ENCODE results near the gene TENM3. TPM values are rescaled to one million over a fixed set of nuclear protein-coding genes. Genes with fewer than 3 reads are reported as not detected.

Gene TENM3
- total RNA-seq, 1 donor from 2014 or later = 124 TPM

DNA sequence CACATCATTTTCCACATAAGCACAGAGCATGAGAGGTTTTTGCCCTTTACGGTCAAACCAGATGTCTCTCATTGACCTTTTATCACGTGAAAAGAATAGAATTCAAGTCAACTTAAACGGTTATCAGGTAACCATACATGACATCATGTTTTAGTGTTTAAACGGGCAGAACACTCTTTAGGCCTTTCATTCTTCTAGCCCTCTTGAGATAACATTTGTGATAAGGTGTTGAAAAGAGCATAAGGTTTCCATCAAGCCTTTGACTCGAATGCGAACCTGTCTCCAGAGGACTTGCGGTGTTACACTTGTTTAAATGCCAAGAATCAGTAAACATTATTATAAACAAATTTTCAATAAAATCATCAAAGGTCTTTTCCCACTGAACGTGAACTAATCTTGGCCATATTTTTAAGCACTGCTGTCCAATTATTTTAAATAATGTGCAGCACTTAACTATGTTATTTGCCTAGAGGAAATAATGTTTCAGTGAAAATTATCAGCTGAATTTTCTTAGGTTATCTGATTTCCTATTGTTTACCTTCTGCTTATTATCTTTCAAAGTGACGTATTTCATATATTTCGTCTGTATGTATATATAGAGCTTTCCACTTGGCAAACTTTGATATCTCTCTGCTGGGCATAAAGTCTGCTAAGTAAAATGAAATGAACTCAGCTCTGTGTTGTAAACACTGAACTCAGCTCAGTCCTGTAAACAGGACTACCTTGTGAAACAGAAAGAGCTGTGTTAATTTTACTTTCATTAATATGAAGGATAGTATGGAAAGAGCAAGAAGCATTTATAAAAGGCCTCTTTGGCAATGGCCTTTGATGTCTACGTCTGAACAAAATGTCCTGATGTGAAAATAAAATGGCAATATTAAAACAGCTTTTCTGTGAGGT lies 33.3 kb downstream of the TENM3 start:
- no peak for DNase-seq
- H3K4me1 Mint-ChIP-seq (ENCODE audit: low read depth, unreplicated experiment) = peaks cover 5% of the 10 kb centered on the region
- no peaks in the 10 kb centered on the region for H3K27me3 Mint-ChIP-seq (ENCODE audit: unreplicated experiment)
- H3K27ac Mint-ChIP-seq (ENCODE audit: unreplicated experiment) = no peak overlapping the region
- peaks cover 4% of the 10 kb centered on the region for H3K36me3 Mint-ChIP-seq (ENCODE audit: unreplicated experiment)
- no peak overlapping the region for H3K4me3 Mint-ChIP-seq (ENCODE audit: unreplicated experiment)
- no peaks in the 10 kb centered on the region for H3K9me3 Mint-ChIP-seq (ENCODE audit: unreplicated experiment)
- TF ChIP-seq, protein P1, sequence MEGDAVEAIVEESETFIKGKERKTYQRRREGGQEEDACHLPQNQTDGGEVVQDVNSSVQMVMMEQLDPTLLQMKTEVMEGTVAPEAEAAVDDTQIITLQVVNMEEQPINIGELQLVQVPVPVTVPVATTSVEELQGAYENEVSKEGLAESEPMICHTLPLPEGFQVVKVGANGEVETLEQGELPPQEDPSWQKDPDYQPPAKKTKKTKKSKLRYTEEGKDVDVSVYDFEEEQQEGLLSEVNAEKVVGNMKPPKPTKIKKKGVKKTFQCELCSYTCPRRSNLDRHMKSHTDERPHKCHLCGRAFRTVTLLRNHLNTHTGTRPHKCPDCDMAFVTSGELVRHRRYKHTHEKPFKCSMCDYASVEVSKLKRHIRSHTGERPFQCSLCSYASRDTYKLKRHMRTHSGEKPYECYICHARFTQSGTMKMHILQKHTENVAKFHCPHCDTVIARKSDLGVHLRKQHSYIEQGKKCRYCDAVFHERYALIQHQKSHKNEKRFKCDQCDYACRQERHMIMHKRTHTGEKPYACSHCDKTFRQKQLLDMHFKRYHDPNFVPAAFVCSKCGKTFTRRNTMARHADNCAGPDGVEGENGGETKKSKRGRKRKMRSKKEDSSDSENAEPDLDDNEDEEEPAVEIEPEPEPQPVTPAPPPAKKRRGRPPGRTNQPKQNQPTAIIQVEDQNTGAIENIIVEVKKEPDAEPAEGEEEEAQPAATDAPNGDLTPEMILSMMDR (IDR thresholded peaks at IDR 0.05; ENCODE audit: partially characterized antibody, unreplicated experiment) = no peak

- H3K36me3 Mint-ChIP-seq (ENCODE audit: unreplicated experiment) = no peaks in the 10 kb centered on the region
Measured at GRCh38 chr4:182277377-182277776, 34.2 kb downstream of the TENM3 start.

DNA sequence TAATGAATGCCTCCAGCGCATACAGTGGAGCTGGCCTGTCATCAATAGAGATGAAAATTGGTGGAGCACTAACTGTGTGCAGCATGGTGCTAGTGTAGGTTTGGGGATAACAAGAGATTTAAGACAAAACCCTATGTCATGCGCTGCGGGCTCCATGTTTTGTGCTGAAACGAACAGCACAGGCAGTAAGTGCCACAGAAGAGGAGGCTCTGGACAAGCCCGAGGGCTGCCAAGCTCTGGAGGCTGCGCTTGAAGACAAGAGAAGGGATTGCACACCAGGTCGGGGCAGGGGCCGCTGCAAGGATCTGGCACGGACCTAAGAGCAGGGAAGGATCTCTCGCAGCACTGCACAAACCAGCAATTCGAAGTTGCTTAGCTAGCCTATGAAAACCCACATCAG lies 35.5 kb downstream of the TENM3 start:
- TF ChIP-seq, protein P1 (IDR thresholded peaks at IDR 0.05; ENCODE audit: partially characterized antibody, unreplicated experiment) = no peak
- no peak overlapping the region for H3K4me3 Mint-ChIP-seq (ENCODE audit: unreplicated experiment)
- peaks cover 5% of the 10 kb centered on the region for H3K4me1 Mint-ChIP-seq (ENCODE audit: low read depth, unreplicated experiment)
- no peak overlapping the region for H3K27ac Mint-ChIP-seq (ENCODE audit: unreplicated experiment)
- H3K27me3 Mint-ChIP-seq (ENCODE audit: unreplicated experiment) = no peaks in the 10 kb centered on the region
- DNase-seq = no peak
- H3K36me3 Mint-ChIP-seq (ENCODE audit: unreplicated experiment) = no peaks in the 10 kb centered on the region
- no peaks in the 10 kb centered on the region for H3K9me3 Mint-ChIP-seq (ENCODE audit: unreplicated experiment)

More at GRCh38 chr4:182277377-182277776, 34.2 kb downstream of the TENM3 start:
- Mint-ChIP-seq H3K4me1 (ENCODE audit: low read depth, unreplicated experiment) (peaks cover 5% of the 10 kb centered on the region), H3K9me3 (ENCODE audit: unreplicated experiment) (no peaks in the 10 kb centered on the region), H3K27me3 (ENCODE audit: unreplicated experiment) (no peaks in the 10 kb centered on the region), H3K27ac (ENCODE audit: unreplicated experiment) (no peak overlapping the region), H3K4me3 (ENCODE audit: unreplicated experiment) (no peak overlapping the region)
- TF ChIP-seq, protein P1 (IDR thresholded peaks at IDR 0.05; ENCODE audit: partially characterized antibody, unreplicated experiment) = no peak
- DNase-seq = no peak

DNA sequence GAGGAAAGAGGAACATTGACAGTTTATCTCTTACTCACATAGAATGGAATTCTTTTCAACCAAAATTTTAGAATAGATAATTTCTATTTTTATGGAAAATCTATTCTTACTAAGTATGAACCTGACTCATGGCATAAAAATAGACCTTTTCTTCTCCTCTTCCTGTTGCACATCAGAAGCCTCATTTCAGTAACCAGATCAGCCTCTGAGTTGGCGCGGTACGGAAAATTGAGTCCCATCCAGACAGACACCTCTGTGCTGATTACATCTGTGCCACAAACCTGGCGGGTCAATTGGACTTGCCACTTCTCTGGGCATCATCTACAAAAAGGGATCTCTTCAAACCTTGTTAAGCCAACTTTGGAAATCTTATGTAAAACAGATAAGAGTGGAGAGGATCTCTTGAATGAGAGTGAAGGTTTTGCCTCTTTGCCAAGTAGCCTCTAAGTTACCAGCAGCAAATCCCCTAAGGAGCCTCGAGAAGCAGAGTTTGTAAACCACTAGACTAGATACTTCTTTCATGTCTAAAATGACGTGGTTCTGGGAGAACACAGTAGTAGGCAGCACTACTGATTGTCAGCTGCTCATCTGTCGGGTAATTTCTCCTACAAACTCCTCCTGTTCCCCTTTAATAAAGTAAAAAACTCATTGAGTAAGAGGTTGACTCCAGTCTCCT lies 37.4 kb downstream of the TENM3 start:
- Mint-ChIP-seq H3K4me3 (ENCODE audit: unreplicated experiment) (no peak overlapping the region), H3K4me1 (ENCODE audit: low read depth, unreplicated experiment) (peaks cover 5% of the 10 kb centered on the region), H3K27ac (ENCODE audit: unreplicated experiment) (no peak overlapping the region), H3K36me3 (ENCODE audit: unreplicated experiment) (no peaks in the 10 kb centered on the region), H3K9me3 (ENCODE audit: unreplicated experiment) (no peaks in the 10 kb centered on the region), H3K27me3 (ENCODE audit: unreplicated experiment) (no peaks in the 10 kb centered on the region)
- TF ChIP-seq, protein P1 (IDR thresholded peaks at IDR 0.05; ENCODE audit: partially characterized antibody, unreplicated experiment) = no peak
- no peak for DNase-seq

DNA sequence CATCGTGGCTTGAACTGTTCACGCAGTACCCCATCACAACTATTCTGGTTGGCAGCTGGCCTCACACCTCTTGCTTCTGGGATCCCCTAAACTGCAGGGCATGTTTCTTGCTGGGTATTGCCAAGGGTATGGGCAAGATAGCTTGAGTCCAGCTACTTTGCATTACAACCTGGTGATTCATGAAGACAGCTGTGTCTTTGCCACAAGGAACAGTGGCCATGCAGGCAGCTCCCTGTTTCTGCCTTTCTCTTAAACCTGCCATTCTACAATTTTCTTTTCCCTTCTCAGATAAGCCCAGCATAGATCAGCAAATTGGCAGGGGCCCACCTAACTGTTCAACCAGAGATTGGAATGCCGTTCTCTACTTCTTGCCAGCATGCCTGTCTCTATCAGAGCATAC lies 42.8 kb downstream of the TENM3 start:
- Mint-ChIP-seq H3K27me3 (ENCODE audit: unreplicated experiment) (no peaks in the 10 kb centered on the region), H3K27ac (ENCODE audit: unreplicated experiment) (no peak overlapping the region), H3K4me3 (ENCODE audit: unreplicated experiment) (no peak overlapping the region), H3K36me3 (ENCODE audit: unreplicated experiment) (no peaks in the 10 kb centered on the region), H3K4me1 (ENCODE audit: low read depth, unreplicated experiment) (no peaks in the 10 kb centered on the region), H3K9me3 (ENCODE audit: unreplicated experiment) (no peaks in the 10 kb centered on the region)
- DNase-seq = no peak
- TF ChIP-seq, protein P1 (IDR thresholded peaks at IDR 0.05; ENCODE audit: partially characterized antibody, unreplicated experiment) = no peak

All from glutamatergic neuron (in vitro differentiated cells).